T-helper 2 cell treated with Interferon-gamma antibody and Interleukin-4, amounts not matched to agents 5 μg/mL and 100 μg/mL, for 36 hours (primary cell): ENCODE measurements around the gene RNF32.

Source experiments
- DNase-seq: peaks from one replicate; pipeline ENCODE4 v3.0.0; 2021; ENCODE audit warnings: low spot score
- H3K27ac Mint-ChIP-seq: one replicate; pipeline ENCODE4 v1.8.0; 2021; ENCODE audit warnings: mild to moderate bottlenecking, mixed read lengths
- H3K27me3 Mint-ChIP-seq: one replicate; pipeline ENCODE4 v1.8.0; 2021; ENCODE audit warnings: low read depth, mixed read lengths
- H3K36me3 Mint-ChIP-seq: one replicate; pipeline ENCODE4 v1.8.0; 2021; ENCODE audit warnings: low read depth, mixed read lengths
- H3K4me1 Mint-ChIP-seq: one replicate; pipeline ENCODE4 v1.8.0; 2021; ENCODE audit warnings: low read depth, mixed read lengths
- H3K4me3 Mint-ChIP-seq: one replicate; pipeline ENCODE4 v1.8.0; 2022; ENCODE audit warnings: mild to moderate bottlenecking, moderate library complexity, mixed read lengths
- H3K9me3 Mint-ChIP-seq: one replicate; pipeline ENCODE4 v1.8.0; 2021; ENCODE audit warnings: mixed read lengths

RNF32 gene

DNA sequence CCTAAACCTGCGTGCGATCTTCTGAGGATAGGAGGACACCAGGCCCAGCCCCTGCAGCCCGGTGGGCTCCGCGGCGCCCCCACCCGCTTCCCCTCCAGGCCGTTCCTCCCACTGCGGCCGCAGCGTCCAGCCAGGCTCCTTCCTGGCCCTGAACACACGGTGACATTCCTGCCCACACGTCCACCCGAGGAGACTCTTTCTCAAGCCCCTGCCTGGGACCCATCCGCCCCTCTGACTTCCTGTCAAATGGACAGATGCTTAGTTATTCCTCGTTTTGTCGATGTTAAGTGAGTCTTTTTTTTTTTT, 32.4 kb upstream of the RNF32 start:
- DNase-seq: no peak
- Mint-ChIP-seq H3K4me3 (peak overlapping the region; percentile 58), H3K27me3 (peaks cover 41% of the 10 kb centered on the region), H3K9me3 (no peaks in the 10 kb centered on the region), H3K27ac (no peak overlapping the region), H3K4me1 (peaks cover 28% of the 10 kb centered on the region), H3K36me3 (peaks cover 2% of the 10 kb centered on the region)

DNA sequence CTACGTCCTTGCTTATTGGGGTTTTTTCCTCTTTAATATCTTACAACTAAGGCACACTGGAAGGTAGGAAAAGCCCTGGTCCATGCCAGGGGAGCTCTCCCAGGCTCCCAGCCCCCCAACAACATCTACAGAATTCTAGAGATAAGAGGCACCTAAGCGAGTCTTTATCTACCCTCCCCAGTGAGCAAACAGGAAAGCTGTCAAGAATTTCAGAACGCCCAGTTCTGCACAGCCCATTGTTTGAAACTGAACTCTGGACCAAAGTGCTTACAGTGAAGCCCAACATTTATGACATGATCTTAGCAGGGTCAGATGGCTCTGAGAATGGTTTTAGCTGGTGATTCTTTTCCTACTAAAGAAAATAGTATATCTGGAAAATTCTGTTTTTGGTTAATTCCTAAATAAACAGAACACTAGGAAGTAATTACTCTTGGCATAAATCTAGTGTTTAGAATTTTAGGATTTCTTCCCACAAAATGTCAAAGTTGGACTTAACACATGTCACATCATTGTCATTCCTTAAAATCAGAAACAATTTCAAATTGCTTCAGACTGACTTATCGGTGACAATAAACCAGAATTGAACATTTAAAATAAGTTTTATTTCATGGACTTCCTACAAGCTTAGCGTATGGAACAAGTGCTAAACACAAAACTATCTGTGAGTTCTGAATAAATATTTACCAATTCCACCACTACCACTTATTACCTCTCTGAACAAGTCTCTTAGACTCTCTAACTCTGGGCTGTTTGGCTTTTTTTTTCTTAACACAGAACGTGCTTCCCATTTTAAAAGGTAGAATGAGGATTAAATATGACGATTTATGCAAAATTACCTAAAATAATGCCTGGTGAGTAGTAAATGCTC, 31.3 kb upstream of the RNF32 start:
- Mint-ChIP-seq H3K27ac (no peak overlapping the region), H3K36me3 (peaks cover 4% of the 10 kb centered on the region), H3K9me3 (no peaks in the 10 kb centered on the region), H3K4me1 (peaks cover 34% of the 10 kb centered on the region), H3K27me3 (peaks cover 41% of the 10 kb centered on the region), H3K4me3 (no peak overlapping the region)
- no peak for DNase-seq

DNA sequence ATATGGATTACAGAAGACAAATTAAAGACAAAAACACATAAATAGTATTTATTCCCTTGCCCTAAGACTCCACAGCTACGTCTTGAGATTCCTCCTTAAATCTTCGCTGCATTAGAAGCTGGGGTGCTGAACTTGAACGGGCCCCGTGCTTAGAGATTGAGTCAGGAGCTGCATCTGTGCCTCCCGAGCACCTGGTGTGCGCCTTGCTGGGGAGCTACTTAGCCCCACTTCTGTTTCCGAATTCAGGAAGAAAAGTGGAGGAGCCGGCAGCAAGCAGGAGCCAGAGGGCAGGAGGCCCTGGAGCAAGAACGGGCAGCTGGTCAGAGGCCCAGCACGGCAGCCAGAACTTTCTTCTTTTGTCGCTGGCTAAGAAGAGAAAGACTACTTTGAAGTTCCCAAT, 30.4 kb upstream of the RNF32 start:
- Mint-ChIP-seq H3K9me3 (no peaks in the 10 kb centered on the region), H3K27me3 (peaks cover 35% of the 10 kb centered on the region), H3K27ac (no peak overlapping the region), H3K4me1 (peaks cover 41% of the 10 kb centered on the region), H3K4me3 (no peak overlapping the region), H3K36me3 (peaks cover 6% of the 10 kb centered on the region)
- no peak for DNase-seq

DNA sequence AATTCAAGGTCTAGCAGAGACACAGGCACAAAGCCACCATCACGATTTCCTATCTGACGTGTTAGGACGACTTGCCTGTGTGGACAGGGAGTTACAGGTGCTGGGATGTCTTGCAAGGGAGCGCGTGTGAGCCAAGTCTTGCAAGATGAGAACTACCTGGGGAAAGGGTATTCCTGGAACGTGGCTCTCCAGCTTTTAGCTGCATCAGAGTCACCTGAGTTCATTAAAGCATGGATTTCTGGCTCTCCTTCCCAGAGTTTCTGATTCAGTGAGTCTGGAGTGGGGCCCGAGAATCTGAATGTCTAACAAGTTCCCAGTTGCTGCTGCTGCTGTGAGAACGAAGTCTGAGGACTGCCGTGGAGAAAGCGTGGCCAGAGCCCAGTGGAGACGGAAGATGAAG, 30.0 kb upstream of the RNF32 start:
- Mint-ChIP-seq H3K4me1 (peaks cover 44% of the 10 kb centered on the region), H3K4me3 (peak overlapping the region; percentile 18), H3K27ac (no peak overlapping the region), H3K9me3 (no peaks in the 10 kb centered on the region), H3K36me3 (peaks cover 9% of the 10 kb centered on the region), H3K27me3 (peaks cover 35% of the 10 kb centered on the region)
- no peak for DNase-seq

DNA sequence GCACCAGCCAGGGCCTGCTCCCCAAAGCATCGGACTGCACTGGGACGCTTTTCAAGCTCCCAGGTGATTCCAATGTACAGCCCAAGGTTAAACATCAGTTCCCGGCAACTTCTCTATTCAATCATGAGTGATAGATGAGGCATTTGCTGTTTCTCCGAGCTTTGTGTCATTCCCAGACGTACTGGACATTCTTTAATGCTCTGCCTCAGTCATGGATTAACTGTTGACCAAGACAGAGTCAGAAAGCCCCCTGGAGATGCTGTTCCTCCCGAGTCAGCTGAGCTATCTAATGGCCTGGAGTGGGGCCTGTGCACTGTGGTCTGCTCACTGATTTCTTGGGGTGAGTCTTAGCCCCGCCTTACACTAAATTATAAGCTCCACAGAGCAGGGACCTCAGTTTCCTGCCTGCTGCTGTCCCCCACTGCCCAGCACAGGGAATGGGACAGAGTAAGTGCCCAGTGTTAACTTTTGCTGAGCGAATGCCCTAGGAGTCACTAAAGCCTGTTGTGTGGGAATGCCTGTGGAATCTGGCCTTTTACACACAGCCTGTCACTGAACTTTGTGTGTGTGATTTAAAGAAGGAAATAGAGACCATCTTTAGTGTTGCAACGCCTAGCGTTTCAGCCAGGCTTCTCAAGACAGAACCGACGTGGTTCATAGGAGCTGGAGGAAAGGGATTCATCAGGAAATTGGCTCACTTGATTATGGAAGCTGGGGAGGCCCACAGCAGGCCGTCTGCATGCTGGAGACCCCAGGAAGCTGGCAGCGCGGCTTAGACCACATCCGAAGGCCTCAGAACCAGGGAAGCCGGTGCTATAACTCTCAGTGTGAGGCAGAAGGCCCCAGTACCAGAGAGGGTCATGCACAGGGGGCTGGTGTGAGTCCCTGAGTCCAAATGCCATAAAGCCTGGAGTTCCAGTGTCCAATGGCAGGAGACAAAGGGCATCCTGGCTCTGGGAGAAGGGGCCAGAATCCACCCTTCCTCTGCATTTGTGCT, 29.3 kb upstream of the RNF32 start:
- no peaks in the 10 kb centered on the region for H3K9me3 Mint-ChIP-seq
- peaks cover 36% of the 10 kb centered on the region for H3K27me3 Mint-ChIP-seq
- H3K4me1 Mint-ChIP-seq: peaks cover 49% of the 10 kb centered on the region
- H3K36me3 Mint-ChIP-seq: peaks cover 9% of the 10 kb centered on the region
- no peak for DNase-seq
- H3K27ac Mint-ChIP-seq: no peak overlapping the region
- H3K4me3 Mint-ChIP-seq: no peak overlapping the region

DNA sequence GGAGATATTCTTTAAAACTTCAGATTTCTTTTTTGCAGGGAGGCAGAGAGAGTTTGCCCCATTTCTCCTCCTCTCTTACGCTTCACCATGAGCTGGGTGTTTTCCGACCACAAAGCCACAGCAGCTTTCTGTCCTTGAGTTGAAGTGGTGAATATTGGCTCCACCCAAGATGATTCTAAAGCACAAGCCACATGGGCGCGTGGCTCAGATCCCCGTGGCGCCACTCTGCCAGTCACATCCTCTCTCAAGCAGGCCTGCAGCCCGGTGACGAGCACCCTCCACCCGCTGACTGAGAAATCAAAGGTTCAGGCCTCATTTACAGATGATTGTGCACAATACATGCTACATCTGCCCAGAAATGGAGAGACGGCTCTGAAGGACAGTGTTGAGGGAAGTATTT, 27.6 kb upstream of the RNF32 start:
- H3K36me3 Mint-ChIP-seq: peaks cover 14% of the 10 kb centered on the region

DNA sequence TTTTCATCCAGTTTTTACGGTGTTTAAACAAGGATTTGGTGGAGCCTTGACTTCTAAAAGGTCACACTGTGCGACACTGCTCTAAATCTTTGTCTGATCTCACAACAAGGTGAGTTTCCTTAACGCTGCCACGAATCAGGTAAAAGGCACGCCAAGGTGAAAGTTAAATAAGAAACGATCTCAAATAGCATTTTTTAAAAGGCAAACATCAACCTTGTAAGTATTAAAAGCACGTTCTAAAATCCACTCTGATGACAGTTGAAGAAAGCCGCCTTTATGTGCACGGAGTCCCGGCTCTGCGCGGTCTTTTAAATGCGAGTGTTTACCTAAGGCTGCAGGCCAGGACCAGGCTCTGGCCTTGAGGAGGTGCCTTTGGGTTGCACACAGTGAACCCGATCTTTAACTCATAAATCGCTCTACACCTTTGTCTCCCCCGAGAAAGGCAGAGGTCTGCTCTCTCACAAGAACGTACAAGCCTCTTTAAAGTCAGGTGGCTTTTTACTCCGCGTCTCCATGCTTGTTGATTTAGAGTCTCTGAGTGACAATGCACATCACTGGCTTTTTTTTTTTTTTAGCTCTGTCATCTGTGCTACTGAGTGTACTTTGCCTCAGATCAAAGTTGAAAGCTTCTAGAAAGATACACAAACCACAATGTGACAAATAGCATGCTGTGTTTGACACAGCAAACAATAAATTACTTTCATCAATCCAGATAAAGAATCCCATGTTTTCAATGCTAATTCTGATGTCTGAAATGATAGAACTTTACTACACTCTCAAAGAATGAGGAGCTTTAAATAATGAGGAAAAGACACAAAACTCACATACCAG, 25.9 kb upstream of the RNF32 start:
- H3K27me3 Mint-ChIP-seq: peaks cover 46% of the 10 kb centered on the region
- H3K4me3 Mint-ChIP-seq: peak overlapping the region; percentile 79
- no peaks in the 10 kb centered on the region for H3K9me3 Mint-ChIP-seq
- H3K27ac Mint-ChIP-seq: peak overlapping the region; percentile 79
- DNase-seq: no peak
- H3K4me1 Mint-ChIP-seq: peaks cover 51% of the 10 kb centered on the region
- peaks cover 14% of the 10 kb centered on the region for H3K36me3 Mint-ChIP-seq

More for the DNA sequence above, 27.6 kb upstream of the RNF32 start:
- peak overlapping the region; percentile 85 for H3K4me3 Mint-ChIP-seq
- H3K27ac Mint-ChIP-seq: peak overlapping the region; percentile 88
- peak; percentile 87 for DNase-seq
- peaks cover 55% of the 10 kb centered on the region for H3K4me1 Mint-ChIP-seq
- peaks cover 46% of the 10 kb centered on the region for H3K27me3 Mint-ChIP-seq
- H3K9me3 Mint-ChIP-seq: no peaks in the 10 kb centered on the region

DNA sequence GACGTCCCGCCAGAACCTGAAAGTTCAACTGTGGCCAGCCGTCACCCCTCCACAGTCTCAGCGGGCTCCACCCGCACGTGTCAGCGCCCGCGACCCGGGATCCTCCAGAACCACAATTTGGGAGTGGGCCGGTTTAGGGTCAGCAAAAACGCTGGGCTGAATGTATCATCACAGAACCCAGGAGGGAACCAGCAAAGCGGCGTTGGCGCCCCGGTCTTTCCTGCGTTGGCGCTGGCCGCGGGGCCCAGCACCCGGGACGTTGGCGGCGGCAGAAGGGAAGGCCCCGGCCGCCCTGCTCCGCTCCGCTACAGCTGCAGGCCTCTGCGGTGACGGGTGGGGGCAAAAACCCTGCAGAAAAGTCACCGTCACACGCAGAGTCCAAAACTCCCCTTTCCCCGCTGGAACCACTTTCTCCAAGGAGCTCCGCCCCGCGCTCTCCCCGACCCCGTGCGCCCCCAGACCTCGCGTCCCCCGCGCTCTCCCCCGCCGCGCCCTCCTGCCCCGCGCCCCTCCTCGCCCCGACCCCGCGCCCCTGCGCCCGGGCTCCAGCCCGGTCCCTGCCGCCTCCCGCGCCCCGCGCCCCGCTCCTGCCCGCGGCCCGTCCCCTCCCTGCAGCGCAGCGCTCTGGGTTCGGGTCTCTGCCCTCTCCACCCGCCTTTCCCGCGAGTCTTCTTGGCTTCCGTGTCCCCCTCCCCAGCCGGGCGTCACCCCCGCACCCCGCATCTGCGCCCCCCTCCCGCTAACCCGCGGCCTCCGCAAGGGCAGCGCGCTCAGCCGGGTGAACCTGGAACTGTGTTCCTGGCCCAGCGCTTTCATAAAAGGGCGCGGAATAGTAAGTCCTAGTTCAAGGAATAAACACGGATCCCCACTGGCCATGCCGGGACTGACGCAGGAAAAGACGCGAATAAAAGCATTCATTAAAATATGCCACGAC, 24.0 kb upstream of the RNF32 start:
- DNase-seq: peak; percentile 38
- Mint-ChIP-seq H3K4me1 (peaks cover 42% of the 10 kb centered on the region), H3K4me3 (peak overlapping the region; percentile 57), H3K27ac (peak overlapping the region; percentile 41), H3K36me3 (peaks cover 21% of the 10 kb centered on the region), H3K9me3 (peaks cover 11% of the 10 kb centered on the region), H3K27me3 (peaks cover 46% of the 10 kb centered on the region)

DNA sequence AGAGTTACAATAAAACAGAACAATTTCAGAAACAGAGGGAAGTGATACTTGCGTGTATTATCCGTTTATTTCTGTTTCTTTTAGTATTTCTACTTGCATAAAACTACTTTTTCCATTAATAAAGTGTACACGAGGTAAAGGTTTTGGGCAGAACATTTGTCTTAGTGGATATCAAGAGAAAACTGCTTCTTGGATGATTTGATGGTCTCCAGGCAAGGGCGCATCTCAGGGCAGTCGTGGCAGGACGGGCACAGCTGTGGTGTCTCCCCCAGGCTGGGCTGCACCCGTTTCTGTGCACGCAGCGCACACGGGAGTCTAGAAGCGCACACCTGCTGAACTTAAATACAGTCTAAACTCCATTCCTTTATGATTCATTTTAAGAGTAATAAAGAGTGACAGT, 23.4 kb upstream of the RNF32 start:
- H3K9me3 Mint-ChIP-seq: peaks cover 17% of the 10 kb centered on the region
- peaks cover 51% of the 10 kb centered on the region for H3K27me3 Mint-ChIP-seq
- peaks cover 38% of the 10 kb centered on the region for H3K4me1 Mint-ChIP-seq
- no peak for DNase-seq
- peak overlapping the region; percentile 41 for H3K27ac Mint-ChIP-seq
- peak overlapping the region; percentile 57 for H3K4me3 Mint-ChIP-seq
- peaks cover 25% of the 10 kb centered on the region for H3K36me3 Mint-ChIP-seq

DNA sequence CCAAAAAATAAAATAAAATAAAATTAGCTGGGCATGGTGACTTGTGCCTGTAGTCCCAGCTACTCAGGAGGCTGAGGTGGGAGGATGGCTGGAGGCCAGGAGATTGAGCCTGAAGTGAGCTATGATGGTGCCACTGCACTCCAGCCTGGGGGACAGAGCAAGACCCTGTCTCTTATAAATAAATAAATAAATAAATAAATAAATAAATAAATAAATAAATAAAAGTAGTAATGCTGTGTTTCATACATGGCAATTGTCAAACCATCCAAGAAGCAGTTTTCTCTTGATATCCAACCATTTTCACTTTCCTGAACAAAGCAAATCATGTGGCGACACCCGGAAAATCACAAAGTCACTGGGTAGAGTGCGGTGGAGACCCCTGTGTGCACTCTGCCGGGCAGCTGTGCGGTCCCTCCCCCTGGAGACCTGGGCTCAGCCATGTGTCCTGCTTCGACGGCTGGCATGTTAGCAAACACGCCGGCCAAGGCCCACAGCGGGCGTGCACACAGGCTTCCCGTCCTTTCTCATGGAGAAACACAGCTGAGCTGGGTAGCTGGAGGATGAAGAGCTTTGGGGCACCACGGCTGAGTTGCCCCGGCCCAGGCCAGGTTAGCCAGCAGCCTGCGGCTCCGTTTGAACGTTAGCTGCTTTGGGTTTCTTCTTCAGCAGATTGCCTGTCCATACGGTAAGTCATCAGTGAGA, 22.3 kb upstream of the RNF32 start:
- Mint-ChIP-seq H3K4me1 (peaks cover 30% of the 10 kb centered on the region), H3K27me3 (peaks cover 53% of the 10 kb centered on the region), H3K9me3 (peaks cover 18% of the 10 kb centered on the region), H3K36me3 (peaks cover 22% of the 10 kb centered on the region), H3K27ac (no peak overlapping the region), H3K4me3 (no peak overlapping the region)
- DNase-seq: no peak

DNA sequence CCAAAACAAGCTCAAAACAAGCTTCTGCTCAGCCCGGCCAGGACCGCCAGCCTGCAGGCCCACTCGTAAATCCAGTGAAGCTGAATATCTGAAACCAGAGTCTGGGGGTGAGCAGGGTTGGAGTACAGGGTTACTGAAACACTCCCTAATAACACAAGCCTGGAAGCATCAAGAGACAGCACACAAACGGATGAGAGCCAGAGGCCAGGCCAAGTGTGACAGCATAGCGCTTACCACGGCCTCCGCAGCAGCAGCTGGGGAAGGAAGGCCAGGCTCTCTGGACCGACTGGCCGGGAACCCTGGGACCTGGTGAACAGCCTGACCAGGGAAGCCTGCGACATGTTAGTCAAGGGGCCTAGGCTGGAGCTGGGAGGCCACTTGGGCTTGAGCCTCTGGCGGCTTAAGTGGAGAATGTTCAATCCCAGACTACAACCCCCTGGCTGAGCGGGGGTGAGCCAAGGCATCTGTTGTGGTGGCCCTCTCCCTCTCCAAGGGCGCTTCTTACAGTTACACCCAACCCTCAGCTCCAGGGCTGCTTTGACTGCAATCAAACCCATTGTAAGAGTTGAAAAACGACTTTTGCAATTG, 21.7 kb upstream of the RNF32 start:
- Mint-ChIP-seq H3K27ac (no peak overlapping the region), H3K27me3 (peaks cover 54% of the 10 kb centered on the region), H3K4me3 (no peak overlapping the region), H3K36me3 (peaks cover 25% of the 10 kb centered on the region), H3K9me3 (peaks cover 22% of the 10 kb centered on the region), H3K4me1 (peaks cover 31% of the 10 kb centered on the region)
- DNase-seq: no peak
